Liver (tissue), 9 donors: ENCODE data around the gene FGF10. TPM values are rescaled to one million over a fixed set of nuclear protein-coding genes. Genes with fewer than 3 reads are reported as not detected.

Source experiments
- DNase-seq: peaks from one replicate; pipeline ENCODE4 v3.0.0-alpha.2; 2017; ENCODE audit warnings: low spot score
- H3K27ac ChIP-seq, 2 donors: one replicate each; pipeline ENCODE4 v1.7.0; 2013; ENCODE audit warnings: inconsistent platforms in 2 of 2, low read length in 2 of 2, control low read depth in 1 of 2, low read depth in 1 of 2, mild to moderate bottlenecking in 1 of 2
- H3K27me3 ChIP-seq, 4 donors: one replicate each; pipeline versions ENCODE4 v1.6.1 to v1.7.0; 2013; ENCODE audit warnings: low read length in 3 of 4, inconsistent platforms in 1 of 4, mild to moderate bottlenecking in 1 of 4, moderate library complexity in 1 of 4; ENCODE audit not compliant: control insufficient read depth in 4 of 4, insufficient read depth in 4 of 4
- H3K36me3 ChIP-seq, 4 donors: one replicate each; pipeline versions ENCODE4 v1.6.1 to v1.7.0; 2013; ENCODE audit warnings: low read length in 3 of 4, mild to moderate bottlenecking in 3 of 4, low read depth in 1 of 4, moderate library complexity in 1 of 4; ENCODE audit not compliant: control insufficient read depth in 4 of 4, insufficient read depth in 3 of 4
- H3K4me1 ChIP-seq, 4 donors: one replicate each; pipeline versions ENCODE4 v1.6.1 to v1.7.0; 2013; ENCODE audit warnings: low read length in 3 of 4, mild to moderate bottlenecking in 3 of 4, moderate library complexity in 1 of 4; ENCODE audit not compliant: control insufficient read depth in 4 of 4, insufficient read depth in 4 of 4
- H3K4me3 ChIP-seq, 3 donors: one replicate each; pipeline versions ENCODE4 v1.6.1 to v1.7.0; 2013; ENCODE audit warnings: low read length in 3 of 3, control low read depth in 1 of 3, low read depth in 1 of 3, mild to moderate bottlenecking in 1 of 3
- H3K9ac ChIP-seq, 2 donors: one replicate each; pipeline ENCODE4 v1.7.0; 2013; ENCODE audit warnings: low read length in 2 of 2, mild to moderate bottlenecking in 2 of 2, moderate library complexity in 2 of 2, control low read depth in 1 of 2, low read depth in 1 of 2
- H3K9me3 ChIP-seq, 4 donors: one replicate each; pipeline versions ENCODE4 v1.6.1 to v1.7.0; 2013; ENCODE audit warnings: low read length in 3 of 4; ENCODE audit not compliant: control insufficient read depth in 4 of 4
- EGR1 ChIP-seq, 2 donors: IDR thresholded peaks; 2 replicates each; pipeline ENCODE4 v1.6.1; 2016 to 2018; ENCODE audit warnings: antibody characterized with exemption in 2 of 2, low read depth in 2 of 2
- FOXA1 ChIP-seq: IDR thresholded peaks from 2 replicates; pipeline ENCODE4 v1.6.1; 2016; ENCODE audit warnings: antibody characterized with exemption
- FOXA2 ChIP-seq: IDR thresholded peaks from 2 replicates; pipeline ENCODE4 v1.6.1; 2016; ENCODE audit warnings: antibody characterized with exemption
- GABPA ChIP-seq, 2 donors: IDR thresholded peaks in 1 of 2; conservative IDR thresholded peaks in 1 of 2; 2 replicates each; pipeline ENCODE4 v1.6.1; 2016; ENCODE audit warnings: antibody characterized with exemption in 2 of 2, mild to moderate bottlenecking in 1 of 2, moderate library complexity in 1 of 2
- HNF4A ChIP-seq, 2 donors: conservative IDR thresholded peaks; 2 replicates each; pipeline ENCODE4 v1.6.1; 2016; ENCODE audit warnings: antibody characterized with exemption in 2 of 2, mild to moderate bottlenecking in 2 of 2
- HNF4G ChIP-seq: IDR thresholded peaks from 2 replicates; pipeline ENCODE4 v1.6.1; 2016; ENCODE audit warnings: antibody characterized with exemption
- JUND ChIP-seq, 2 donors: IDR thresholded peaks; 2 replicates each; pipeline ENCODE4 v1.6.1; 2016; ENCODE audit warnings: antibody characterized with exemption in 2 of 2
- NR2F2 ChIP-seq: IDR thresholded peaks from 2 replicates; pipeline ENCODE4 v1.6.1; 2016; ENCODE audit warnings: antibody characterized with exemption
- RAD21 ChIP-seq, 2 donors: IDR thresholded peaks; 2 replicates each; pipeline ENCODE4 v1.6.1; 2016; ENCODE audit warnings: antibody characterized with exemption in 2 of 2, mild to moderate bottlenecking in 2 of 2
- RXRA ChIP-seq, 2 donors: IDR thresholded peaks; 2 replicates each; pipeline ENCODE4 v1.6.1; 2017 to 2018; ENCODE audit warnings: antibody characterized with exemption in 2 of 2, mild to moderate bottlenecking in 1 of 2
- SP1 ChIP-seq: IDR thresholded peaks from 2 replicates; pipeline ENCODE4 v1.6.1; 2018; ENCODE audit warnings: antibody characterized with exemption, mild to moderate bottlenecking
- TAF1 ChIP-seq: conservative IDR thresholded peaks from 2 replicates; pipeline ENCODE4 v1.6.1; 2016; ENCODE audit warnings: antibody characterized with exemption, mild to moderate bottlenecking
- YY1 ChIP-seq: IDR thresholded peaks from 2 replicates; pipeline ENCODE4 v1.6.1; 2016; ENCODE audit warnings: antibody characterized with exemption, mild to moderate bottlenecking
- WGBS: extraction: QIAGEN DNeasy Blood & Tissue Kit; methylation state at CpG from one replicate; pipeline ENCODE4 v1.1.7; 2013; 5-methylcytosine and 5-hydroxymethylcytosine counted together
- polyA plus RNA-seq, 2 donors: library from polyadenylated mRNA; stranded (reverse) in 1 of 2; unstranded in 1 of 2; fragments of 200-250 nt in 1 of 2; fragments of >200 nt in 1 of 2; fragmentation: Nextera tagmentation in 1 of 2; extraction: Ambion mirVana in 1 of 2; gene quantifications; one replicate each; pipeline versions ENCODE4 v1.2.1 to v1.2.3, GENCODE V29; 2013 to 2015
- total RNA-seq, 2 donors: library from RNA; depleted of rRNA; stranded (reverse); fragments of >200 nt; gene quantifications; one replicate each; pipeline ENCODE4 v1.2.3, GENCODE V29; 2014
- TF ChIP-seq, protein P1 (sequence below): IDR thresholded peaks from 2 replicates; pipeline ENCODE4 v1.6.1; 2016; ENCODE audit warnings: antibody characterized with exemption, mild to moderate bottlenecking
- TF ChIP-seq, protein P2 (sequence below): IDR thresholded peaks from 2 replicates; pipeline ENCODE4 v1.6.1; 2016; ENCODE audit warnings: antibody characterized with exemption
- TF ChIP-seq, protein P3 (sequence below): IDR thresholded peaks from 2 replicates; pipeline ENCODE4 v1.6.1; 2016; ENCODE audit warnings: antibody characterized with exemption
- TF ChIP-seq, protein P4 (sequence below): fragments of 150-350 bp; IDR thresholded peaks from 2 replicates; pipeline ENCODE4 v1.5.1; 2017; ENCODE audit warnings: improper control_type of control experiment, low read depth, low read length; ENCODE audit not compliant: missing input control
- TF ChIP-seq, protein P5 (sequence below): IDR thresholded peaks from 2 replicates; pipeline ENCODE4 v1.6.1; 2016; ENCODE audit warnings: antibody characterized with exemption
- donor health status: healthy.
- donor health status: healthy.
- donor health status: healthy.
- donor health status: healthy.
- donor health status: healthy.

The FGF10 gene
- total and polyA plus RNA-seq, 4 donors, result 0.12 to 0.61 (median 0.25) TPM; not detected in 1

DNA sequence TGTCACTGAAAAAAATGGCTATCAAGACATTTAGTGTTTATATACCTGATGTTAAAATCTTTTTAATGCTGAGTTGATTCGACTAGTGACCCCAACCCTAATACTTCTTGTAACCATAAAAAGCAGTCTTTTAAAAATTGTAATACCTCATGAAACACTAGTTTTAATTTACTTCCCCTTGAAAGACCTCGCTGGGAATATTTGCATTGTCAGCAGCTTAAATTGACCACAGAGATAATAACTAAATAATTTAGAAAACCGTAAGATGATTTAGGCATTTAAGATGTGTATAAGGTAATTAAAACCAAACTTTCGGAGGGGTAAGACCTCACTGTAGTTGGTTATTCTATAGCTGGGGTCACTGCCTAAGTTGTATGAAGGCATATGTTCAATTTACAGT is 89.8 kb downstream of the FGF10 start:
- no peaks in the 10 kb centered on the region for H3K4me1 ChIP-seq
- no peaks in the 10 kb centered on the region for H3K36me3 ChIP-seq
- no peaks in the 10 kb centered on the region for H3K27me3 ChIP-seq
- 70% methylated on average over 4 of the region's 4 CpGs for WGBS
- no peak overlapping the region for H3K4me3 ChIP-seq
- no peak overlapping the region for H3K9ac ChIP-seq
- TF ChIP-seq, protein P1, sequence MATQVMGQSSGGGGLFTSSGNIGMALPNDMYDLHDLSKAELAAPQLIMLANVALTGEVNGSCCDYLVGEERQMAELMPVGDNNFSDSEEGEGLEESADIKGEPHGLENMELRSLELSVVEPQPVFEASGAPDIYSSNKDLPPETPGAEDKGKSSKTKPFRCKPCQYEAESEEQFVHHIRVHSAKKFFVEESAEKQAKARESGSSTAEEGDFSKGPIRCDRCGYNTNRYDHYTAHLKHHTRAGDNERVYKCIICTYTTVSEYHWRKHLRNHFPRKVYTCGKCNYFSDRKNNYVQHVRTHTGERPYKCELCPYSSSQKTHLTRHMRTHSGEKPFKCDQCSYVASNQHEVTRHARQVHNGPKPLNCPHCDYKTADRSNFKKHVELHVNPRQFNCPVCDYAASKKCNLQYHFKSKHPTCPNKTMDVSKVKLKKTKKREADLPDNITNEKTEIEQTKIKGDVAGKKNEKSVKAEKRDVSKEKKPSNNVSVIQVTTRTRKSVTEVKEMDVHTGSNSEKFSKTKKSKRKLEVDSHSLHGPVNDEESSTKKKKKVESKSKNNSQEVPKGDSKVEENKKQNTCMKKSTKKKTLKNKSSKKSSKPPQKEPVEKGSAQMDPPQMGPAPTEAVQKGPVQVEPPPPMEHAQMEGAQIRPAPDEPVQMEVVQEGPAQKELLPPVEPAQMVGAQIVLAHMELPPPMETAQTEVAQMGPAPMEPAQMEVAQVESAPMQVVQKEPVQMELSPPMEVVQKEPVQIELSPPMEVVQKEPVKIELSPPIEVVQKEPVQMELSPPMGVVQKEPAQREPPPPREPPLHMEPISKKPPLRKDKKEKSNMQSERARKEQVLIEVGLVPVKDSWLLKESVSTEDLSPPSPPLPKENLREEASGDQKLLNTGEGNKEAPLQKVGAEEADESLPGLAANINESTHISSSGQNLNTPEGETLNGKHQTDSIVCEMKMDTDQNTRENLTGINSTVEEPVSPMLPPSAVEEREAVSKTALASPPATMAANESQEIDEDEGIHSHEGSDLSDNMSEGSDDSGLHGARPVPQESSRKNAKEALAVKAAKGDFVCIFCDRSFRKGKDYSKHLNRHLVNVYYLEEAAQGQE, result no peak
- TF ChIP-seq RXRA (IDR thresholded peaks at IDR 0.05) (no peak), GABPA (IDR thresholded peaks at IDR 0.05 in 1 of 2, conservative IDR thresholded peaks at IDR 0.05 in 1 of 2) (no peak), FOXA1 (no peak)
- TF ChIP-seq, protein P2, sequence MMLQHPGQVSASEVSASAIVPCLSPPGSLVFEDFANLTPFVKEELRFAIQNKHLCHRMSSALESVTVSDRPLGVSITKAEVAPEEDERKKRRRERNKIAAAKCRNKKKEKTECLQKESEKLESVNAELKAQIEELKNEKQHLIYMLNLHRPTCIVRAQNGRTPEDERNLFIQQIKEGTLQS, result no peak
- TF ChIP-seq, protein P3, sequence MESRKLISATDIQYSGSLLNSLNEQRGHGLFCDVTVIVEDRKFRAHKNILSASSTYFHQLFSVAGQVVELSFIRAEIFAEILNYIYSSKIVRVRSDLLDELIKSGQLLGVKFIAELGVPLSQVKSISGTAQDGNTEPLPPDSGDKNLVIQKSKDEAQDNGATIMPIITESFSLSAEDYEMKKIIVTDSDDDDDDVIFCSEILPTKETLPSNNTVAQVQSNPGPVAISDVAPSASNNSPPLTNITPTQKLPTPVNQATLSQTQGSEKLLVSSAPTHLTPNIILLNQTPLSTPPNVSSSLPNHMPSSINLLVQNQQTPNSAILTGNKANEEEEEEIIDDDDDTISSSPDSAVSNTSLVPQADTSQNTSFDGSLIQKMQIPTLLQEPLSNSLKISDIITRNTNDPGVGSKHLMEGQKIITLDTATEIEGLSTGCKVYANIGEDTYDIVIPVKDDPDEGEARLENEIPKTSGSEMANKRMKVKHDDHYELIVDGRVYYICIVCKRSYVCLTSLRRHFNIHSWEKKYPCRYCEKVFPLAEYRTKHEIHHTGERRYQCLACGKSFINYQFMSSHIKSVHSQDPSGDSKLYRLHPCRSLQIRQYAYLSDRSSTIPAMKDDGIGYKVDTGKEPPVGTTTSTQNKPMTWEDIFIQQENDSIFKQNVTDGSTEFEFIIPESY, result no peak
- TF ChIP-seq, protein P4, sequence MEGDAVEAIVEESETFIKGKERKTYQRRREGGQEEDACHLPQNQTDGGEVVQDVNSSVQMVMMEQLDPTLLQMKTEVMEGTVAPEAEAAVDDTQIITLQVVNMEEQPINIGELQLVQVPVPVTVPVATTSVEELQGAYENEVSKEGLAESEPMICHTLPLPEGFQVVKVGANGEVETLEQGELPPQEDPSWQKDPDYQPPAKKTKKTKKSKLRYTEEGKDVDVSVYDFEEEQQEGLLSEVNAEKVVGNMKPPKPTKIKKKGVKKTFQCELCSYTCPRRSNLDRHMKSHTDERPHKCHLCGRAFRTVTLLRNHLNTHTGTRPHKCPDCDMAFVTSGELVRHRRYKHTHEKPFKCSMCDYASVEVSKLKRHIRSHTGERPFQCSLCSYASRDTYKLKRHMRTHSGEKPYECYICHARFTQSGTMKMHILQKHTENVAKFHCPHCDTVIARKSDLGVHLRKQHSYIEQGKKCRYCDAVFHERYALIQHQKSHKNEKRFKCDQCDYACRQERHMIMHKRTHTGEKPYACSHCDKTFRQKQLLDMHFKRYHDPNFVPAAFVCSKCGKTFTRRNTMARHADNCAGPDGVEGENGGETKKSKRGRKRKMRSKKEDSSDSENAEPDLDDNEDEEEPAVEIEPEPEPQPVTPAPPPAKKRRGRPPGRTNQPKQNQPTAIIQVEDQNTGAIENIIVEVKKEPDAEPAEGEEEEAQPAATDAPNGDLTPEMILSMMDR, result no peak
- DNase-seq, result no peak
- H3K9me3 ChIP-seq, result no peaks in the 10 kb centered on the region
- H3K27ac ChIP-seq, result no peak overlapping the region

DNA sequence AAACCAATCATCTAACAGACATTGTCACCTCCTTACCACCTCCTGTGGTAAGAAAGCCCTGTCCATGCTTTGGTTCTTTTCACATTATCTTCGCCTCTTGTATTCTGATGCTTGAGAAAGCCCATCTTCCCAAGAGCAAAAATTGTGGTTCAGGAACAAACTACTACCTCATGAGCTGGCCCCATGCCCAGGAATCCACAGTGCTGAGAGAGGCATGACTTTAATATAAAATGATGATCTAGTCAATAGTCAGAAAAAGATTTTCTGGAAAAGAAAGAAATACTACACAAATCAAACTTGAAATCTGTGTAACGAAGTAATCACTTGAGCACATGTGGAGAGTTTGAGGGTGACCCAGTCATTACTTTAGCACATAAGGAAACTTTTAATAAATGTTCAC is 94.7 kb downstream of the FGF10 start:
- Histone ChIP-seq H3K9ac (no peak overlapping the region), H3K36me3 (no peaks in the 10 kb centered on the region), H3K27ac (no peak overlapping the region), H3K27me3 (no peaks in the 10 kb centered on the region), H3K9me3 (peaks cover 0 to 1% (median 0%) of the 10 kb centered on the region in 4 donors), H3K4me3 (no peak overlapping the region), H3K4me1 (no peaks in the 10 kb centered on the region)
- DNase-seq, result no peak
- no peak for TF ChIP-seq TAF1
- TF ChIP-seq, protein P3, result no peak
- no peak for TF ChIP-seq FOXA2
- TF ChIP-seq RXRA (IDR thresholded peaks at IDR 0.05), result no peak
- no peak for TF ChIP-seq EGR1 (IDR thresholded peaks at IDR 0.05; ENCODE audit: low read depth in 2 of 2)
- TF ChIP-seq, protein P5, sequence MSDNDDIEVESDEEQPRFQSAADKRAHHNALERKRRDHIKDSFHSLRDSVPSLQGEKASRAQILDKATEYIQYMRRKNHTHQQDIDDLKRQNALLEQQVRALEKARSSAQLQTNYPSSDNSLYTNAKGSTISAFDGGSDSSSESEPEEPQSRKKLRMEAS, result no peak
- TF ChIP-seq HNF4G, result no peak
- TF ChIP-seq FOXA1, result no peak
- TF ChIP-seq JUND (IDR thresholded peaks at IDR 0.05), result no peak
- TF ChIP-seq HNF4A (conservative IDR thresholded peaks at IDR 0.05), result no peak
- TF ChIP-seq NR2F2, result no peak
- no peak for TF ChIP-seq YY1
- TF ChIP-seq RAD21 (IDR thresholded peaks at IDR 0.05), result no peak
- TF ChIP-seq GABPA (IDR thresholded peaks at IDR 0.05 in 1 of 2, conservative IDR thresholded peaks at IDR 0.05 in 1 of 2), result no peak
- no peak for TF ChIP-seq SP1
- TF ChIP-seq, protein P4, result no peak
- WGBS, result 82% methylated on average over 2 of the region's 2 CpGs
